IMR-90 (cell line): ENCODE data around the gene DNAJC5G.
"Not testable (repeated sequence)": the region's sequence is repeated elsewhere in the genome, so short reads cannot be mapped to it uniquely, and the experiment has no call there.

Source experiments
- MXI1 ChIP-seq: IDR thresholded peaks from 2 replicates; pipeline ENCODE4 v1.6.1; 2012; ENCODE audit warnings: low read depth, mild to moderate bottlenecking, low read length, moderate library complexity, borderline replicate concordance
- POLR2A ChIP-seq: IDR thresholded peaks from 2 replicates; pipeline ENCODE4 v1.6.1; 2012; ENCODE audit warnings: mild to moderate bottlenecking, low read depth, low read length
- RAD21 ChIP-seq: IDR thresholded peaks from 2 replicates; pipeline ENCODE4 v1.6.1; 2012; ENCODE audit warnings: low read length, improper control_type of control experiment
- SMC3 ChIP-seq: fragments of 150-350 bp; IDR thresholded peaks from 2 replicates; pipeline ENCODE4 v1.6.1; 2016; ENCODE audit warnings: low read depth, mild to moderate bottlenecking, antibody characterized with exemption, low read length, moderate library complexity
- TF ChIP-seq, protein P1 (sequence below): fragments of 150-350 bp; IDR thresholded peaks from 2 replicates; pipeline ENCODE4 v1.6.1; 2016; ENCODE audit warnings: low read depth, mild to moderate bottlenecking, low read length, moderate library complexity, borderline replicate concordance
- TF ChIP-seq, protein P2 (sequence below): conservative IDR thresholded peaks from 2 replicates; pipeline ENCODE4 v1.5.1; 2012; ENCODE audit warnings: mild to moderate bottlenecking, low read depth, low read length, improper control_type of control experiment

DNA sequence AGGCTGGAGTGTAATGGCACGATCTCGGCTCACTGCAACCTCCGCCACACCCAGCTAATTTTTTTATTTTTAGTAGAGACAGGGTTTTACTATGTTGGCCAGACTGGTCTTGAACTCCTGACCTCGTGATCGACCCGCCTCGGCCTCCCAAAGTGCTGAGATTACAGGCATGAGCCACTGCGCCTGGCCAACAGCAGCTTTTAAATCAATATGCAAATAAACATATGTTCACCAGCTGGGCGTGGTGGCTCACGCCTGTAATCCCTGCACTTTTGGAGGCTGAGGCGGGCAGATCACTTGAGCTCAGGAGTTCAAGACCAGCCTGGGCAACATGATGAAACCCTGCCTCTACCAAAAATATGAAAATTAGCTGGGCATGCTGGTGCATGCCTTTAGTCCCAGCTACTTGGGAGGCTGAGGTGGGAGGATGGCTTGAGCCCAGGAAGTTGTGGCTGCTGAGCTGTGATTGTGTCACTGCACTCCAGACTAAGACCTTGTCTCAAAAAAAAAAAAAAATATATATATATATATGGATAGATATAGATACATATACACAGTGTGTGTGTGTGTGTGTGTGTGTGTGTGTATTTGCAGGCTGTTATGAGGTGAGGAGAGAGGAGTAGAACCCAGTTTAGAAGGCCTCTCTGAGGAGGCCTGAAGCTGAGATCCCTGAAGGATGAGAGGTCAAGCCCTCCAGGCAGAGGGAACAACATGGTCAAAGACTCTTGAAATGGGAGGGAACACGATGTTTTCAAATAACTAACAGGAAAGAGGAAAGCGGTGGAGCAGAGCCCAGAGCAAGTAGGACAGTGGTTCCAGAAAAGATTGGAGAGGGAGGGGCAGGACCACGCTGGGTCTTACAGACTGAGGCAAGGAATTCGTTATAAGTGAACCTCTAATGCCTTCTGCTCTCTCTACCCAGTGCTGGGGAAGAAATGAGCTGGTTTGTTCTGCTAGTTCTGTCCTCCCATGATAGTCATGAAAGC, 2.4 kb upstream of the DNAJC5G start:
- TF ChIP-seq, protein P1, sequence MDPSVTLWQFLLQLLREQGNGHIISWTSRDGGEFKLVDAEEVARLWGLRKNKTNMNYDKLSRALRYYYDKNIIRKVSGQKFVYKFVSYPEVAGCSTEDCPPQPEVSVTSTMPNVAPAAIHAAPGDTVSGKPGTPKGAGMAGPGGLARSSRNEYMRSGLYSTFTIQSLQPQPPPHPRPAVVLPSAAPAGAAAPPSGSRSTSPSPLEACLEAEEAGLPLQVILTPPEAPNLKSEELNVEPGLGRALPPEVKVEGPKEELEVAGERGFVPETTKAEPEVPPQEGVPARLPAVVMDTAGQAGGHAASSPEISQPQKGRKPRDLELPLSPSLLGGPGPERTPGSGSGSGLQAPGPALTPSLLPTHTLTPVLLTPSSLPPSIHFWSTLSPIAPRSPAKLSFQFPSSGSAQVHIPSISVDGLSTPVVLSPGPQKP, result not testable (repeated sequence)
- TF ChIP-seq, protein P2, sequence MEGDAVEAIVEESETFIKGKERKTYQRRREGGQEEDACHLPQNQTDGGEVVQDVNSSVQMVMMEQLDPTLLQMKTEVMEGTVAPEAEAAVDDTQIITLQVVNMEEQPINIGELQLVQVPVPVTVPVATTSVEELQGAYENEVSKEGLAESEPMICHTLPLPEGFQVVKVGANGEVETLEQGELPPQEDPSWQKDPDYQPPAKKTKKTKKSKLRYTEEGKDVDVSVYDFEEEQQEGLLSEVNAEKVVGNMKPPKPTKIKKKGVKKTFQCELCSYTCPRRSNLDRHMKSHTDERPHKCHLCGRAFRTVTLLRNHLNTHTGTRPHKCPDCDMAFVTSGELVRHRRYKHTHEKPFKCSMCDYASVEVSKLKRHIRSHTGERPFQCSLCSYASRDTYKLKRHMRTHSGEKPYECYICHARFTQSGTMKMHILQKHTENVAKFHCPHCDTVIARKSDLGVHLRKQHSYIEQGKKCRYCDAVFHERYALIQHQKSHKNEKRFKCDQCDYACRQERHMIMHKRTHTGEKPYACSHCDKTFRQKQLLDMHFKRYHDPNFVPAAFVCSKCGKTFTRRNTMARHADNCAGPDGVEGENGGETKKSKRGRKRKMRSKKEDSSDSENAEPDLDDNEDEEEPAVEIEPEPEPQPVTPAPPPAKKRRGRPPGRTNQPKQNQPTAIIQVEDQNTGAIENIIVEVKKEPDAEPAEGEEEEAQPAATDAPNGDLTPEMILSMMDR, result not testable (repeated sequence)
- not testable (repeated sequence) for TF ChIP-seq POLR2A, RAD21, MXI1, SMC3
